IMR-90 (cell line): ENCODE measurements around the gene PIK3R5. TPM values are rescaled to one million over a fixed set of nuclear protein-coding genes. Genes with fewer than 3 reads are reported as not detected.
A peak's percentile ranks its signal among the peaks of the same experiment; 100 is the strongest.

ENCODE experiments used
- ATAC-seq: fragments of 200-7000 bp; cut with Tn5 transposase; 2 replicates; pipeline ENCODE4 v1.9.1; 2020; ENCODE audit warnings: low read depth, mild to moderate bottlenecking, moderate library complexity
- BruUV-seq: library from RNA; stranded (reverse); fragments of 400-500 nt; replicated peaks from 2 replicates; lab custom pipeline; 2021; lab: Mats Ljungman, UMichigan
- CTCF ChIA-PET: fragments of 300-600 bp; formaldehyde crosslinking; extraction: SDS; loops from one replicate; lab custom pipeline; 2021; ENCODE audit warnings: antibody characterized with exemption; lab: Yijun Ruan, JAX
- POLR2A ChIA-PET: fragments of 300-600 bp; sonication (Branson Sonifier 250); formaldehyde crosslinking; loops from one replicate; lab custom pipeline; 2022; ENCODE audit warnings: antibody characterized with exemption; ENCODE audit not compliant: unreplicated experiment; lab: Charles Lee
- DNase-seq: peaks from one replicate; pipeline ENCODE4 v3.0.0; 2013
- H2AFZ ChIP-seq: replicated peaks from 2 replicates; pipeline ENCODE3; 2013; ENCODE audit warnings: low read length, mild to moderate bottlenecking; ENCODE audit not compliant: poor library complexity
- H2AK5ac ChIP-seq: 2 replicates; pipeline ENCODE4 v1.6.1; 2013; ENCODE audit warnings: low read depth, low read length, inconsistent platforms
- H2AK9ac ChIP-seq: replicated peaks from 2 replicates; pipeline ENCODE3; 2013; ENCODE audit warnings: mild to moderate bottlenecking, low read depth, low read length, moderate library complexity; ENCODE audit not compliant: poor library complexity
- H2BK120ac ChIP-seq: 2 replicates; pipeline ENCODE4 v1.6.1; 2013; ENCODE audit warnings: low read depth, low read length, inconsistent platforms
- H2BK15ac ChIP-seq: 3 replicates; pipeline ENCODE4 v1.6.1; 2013; ENCODE audit warnings: low read depth, low read length, inconsistent platforms
- H2BK20ac ChIP-seq: 2 replicates; pipeline ENCODE4 v1.6.1; 2013; ENCODE audit warnings: low read depth, mild to moderate bottlenecking, inconsistent platforms, low read length, moderate library complexity
- H2BK5ac ChIP-seq: 2 replicates; pipeline ENCODE4 v1.6.1; 2013; ENCODE audit warnings: mild to moderate bottlenecking, low read depth, low read length, inconsistent platforms; ENCODE audit not compliant: poor library complexity, severe bottlenecking
- H3K14ac ChIP-seq: replicated peaks from 2 replicates; pipeline ENCODE4 v1.6.1; 2013; ENCODE audit warnings: low read depth, low read length, inconsistent platforms
- H3K18ac ChIP-seq: 2 replicates; pipeline ENCODE4 v1.6.1; 2013; ENCODE audit warnings: low read depth, low read length, control low read depth
- H3K23ac ChIP-seq: 2 replicates; pipeline ENCODE4 v1.6.1; 2013; ENCODE audit warnings: low read depth, low read length, inconsistent platforms
- H3K27ac ChIP-seq: 2 replicates; pipeline ENCODE4 v1.5.1; 2013; ENCODE audit warnings: mild to moderate bottlenecking, control low read depth, low read length; ENCODE audit not compliant: insufficient read depth
- H3K27me3 ChIP-seq: 2 replicates; pipeline ENCODE4 v1.6.1; 2013; ENCODE audit warnings: low read length; ENCODE audit not compliant: control insufficient read depth, insufficient read depth
- H3K36me3 ChIP-seq: 2 replicates; pipeline ENCODE4 v1.6.1; 2013; ENCODE audit warnings: low read length, mixed read lengths; ENCODE audit not compliant: control insufficient read depth, insufficient read depth
- H3K4ac ChIP-seq: 2 replicates; pipeline ENCODE4 v1.6.1; 2013; ENCODE audit warnings: low read depth, low read length, inconsistent platforms
- H3K4me1 ChIP-seq: 2 replicates; pipeline ENCODE4 v1.6.1; 2013; ENCODE audit warnings: low read length, mixed read lengths; ENCODE audit not compliant: control insufficient read depth, insufficient read depth
- H3K4me2 ChIP-seq: 2 replicates; pipeline ENCODE4 v1.6.1; 2013; ENCODE audit warnings: low read depth, mild to moderate bottlenecking, control low read depth, low read length, moderate library complexity
- H3K4me3 ChIP-seq: 2 replicates; pipeline ENCODE4 v1.5.1; 2013; ENCODE audit warnings: low read depth, mild to moderate bottlenecking, control low read depth, low read length, moderate library complexity; ENCODE audit not compliant: insufficient read depth
- H3K56ac ChIP-seq: 2 replicates; pipeline ENCODE4 v1.6.1; 2013; ENCODE audit warnings: low read length, inconsistent platforms; ENCODE audit not compliant: insufficient read depth; ENCODE audit errors: extremely low read depth
- H3K79me1 ChIP-seq, 2 experiments: 2 replicates each; pipeline ENCODE4 v1.6.1; 2013; ENCODE audit warnings: low read length in 2 of 2, inconsistent platforms in 1 of 2, low read depth in 1 of 2
- H3K9ac ChIP-seq: 2 replicates; pipeline ENCODE4 v1.6.1; 2013; ENCODE audit warnings: low read depth, low read length, control low read depth
- H3K9me1 ChIP-seq: 2 replicates; pipeline ENCODE4 v1.6.1; 2013; ENCODE audit warnings: low read length, inconsistent platforms; ENCODE audit not compliant: insufficient read depth
- H3K9me3 ChIP-seq: 2 replicates; pipeline ENCODE4 v1.6.1; 2013; ENCODE audit warnings: low read length; ENCODE audit not compliant: control insufficient read depth, insufficient read depth
- H4K20me1 ChIP-seq: 2 replicates; pipeline ENCODE4 v1.6.1; 2013; ENCODE audit warnings: low read length, inconsistent platforms; ENCODE audit not compliant: insufficient read depth
- H4K5ac ChIP-seq: 2 replicates; pipeline ENCODE4 v1.6.1; 2013; ENCODE audit warnings: mild to moderate bottlenecking, low read depth, low read length, control low read depth
- H4K8ac ChIP-seq, 2 experiments: 2 replicates each; pipeline ENCODE4 v1.6.1; 2013; ENCODE audit warnings: low read depth in 2 of 2, low read length in 2 of 2, control low read depth in 1 of 2, inconsistent platforms in 1 of 2
- H4K91ac ChIP-seq: 2 replicates; pipeline ENCODE4 v1.6.1; 2013; ENCODE audit warnings: low read depth, low read length, inconsistent platforms; ENCODE audit not compliant: insufficient read depth
- BHLHE40 ChIP-seq: fragments of 150-350 bp; IDR thresholded peaks from 2 replicates; pipeline ENCODE4 v1.6.1; 2016; ENCODE audit warnings: mild to moderate bottlenecking, low read depth, low read length
- CHD1 ChIP-seq: IDR thresholded peaks from 2 replicates; pipeline ENCODE4 v1.6.1; 2012; ENCODE audit warnings: low read depth, low read length, improper control_type of control experiment
- MAFK ChIP-seq: IDR thresholded peaks from 2 replicates; pipeline ENCODE4 v1.6.1; 2012; ENCODE audit warnings: low read depth, low read length, improper control_type of control experiment
- MAZ ChIP-seq: IDR thresholded peaks from 2 replicates; pipeline ENCODE4 v1.6.1; 2012; ENCODE audit warnings: low read depth, mild to moderate bottlenecking, low read length, improper control_type of control experiment, moderate library complexity, borderline replicate concordance
- MXI1 ChIP-seq: IDR thresholded peaks from 2 replicates; pipeline ENCODE4 v1.6.1; 2012; ENCODE audit warnings: low read depth, mild to moderate bottlenecking, low read length, moderate library complexity, borderline replicate concordance
- NFE2L2 ChIP-seq: fragments of 150-350 bp; IDR thresholded peaks from 2 replicates; pipeline ENCODE4 v1.6.1; 2016; ENCODE audit warnings: low read depth, mild to moderate bottlenecking, low read length
- POLR2A ChIP-seq: IDR thresholded peaks from 2 replicates; pipeline ENCODE4 v1.6.1; 2012; ENCODE audit warnings: mild to moderate bottlenecking, low read depth, low read length
- RAD21 ChIP-seq: IDR thresholded peaks from 2 replicates; pipeline ENCODE4 v1.6.1; 2012; ENCODE audit warnings: low read length, improper control_type of control experiment
- RCOR1 ChIP-seq: IDR thresholded peaks from 2 replicates; pipeline ENCODE4 v1.6.1; 2012; ENCODE audit warnings: mild to moderate bottlenecking, low read length, improper control_type of control experiment; ENCODE audit not compliant: insufficient replicate concordance
- USF2 ChIP-seq: fragments of 150-350 bp; IDR thresholded peaks from 2 replicates; pipeline ENCODE4 v1.6.1; 2017; ENCODE audit warnings: mild to moderate bottlenecking, antibody characterized with exemption, low read length, low read depth
- WGBS, 2 experiments: methylation state at CpG; one replicate each; pipeline versions ENCODE4 v1.1.5 to v1.1.7; 2013; ENCODE audit warnings: missing lambda C conversion rate in 2 of 2; ENCODE audit not compliant: insufficient read length in 1 of 2; ENCODE audit errors: extremely low coverage in 2 of 2; 5-methylcytosine and 5-hydroxymethylcytosine counted together
- dilution Hi-C: fragments of 300-500 bp; cut with HindIII; formaldehyde crosslinking; loops from one replicate; pipeline ENCODE4 v1.14.3; 2018; ENCODE audit warnings: low sequenced_read_pairs; ENCODE audit not compliant: unreplicated experiment
- in situ Hi-C: fragments of 300-500 bp; cut with MboI; formaldehyde crosslinking; loops from 3 replicates; pipeline ENCODE4 v1.14.3; 2019; ENCODE audit warnings: low sequenced_read_pairs, inconsistent platforms, mixed read lengths
- intact Hi-C: fragments of 100-400 bp; cut with micrococcal nuclease; formaldehyde crosslinking; loops from 2 replicates; pipeline ENCODE4 v1.10.0; 2022
- polyA plus RNA-seq, 3 experiments: library from polyadenylated mRNA; depleted of rRNA; stranded (reverse); fragments of >200 nt; gene quantifications; 2 replicates each; pipeline ENCODE4 v1.2.3, GENCODE V29; 2012; ENCODE audit warnings: low replicate concordance in 1 of 3
- total RNA-seq: library from RNA; depleted of rRNA; stranded (reverse); fragments of >200 nt; gene quantifications from 2 replicates; pipeline ENCODE4 v1.2.3, GENCODE V29; 2012
- TF ChIP-seq, protein P1 (sequence below): conservative IDR thresholded peaks from 2 replicates; pipeline ENCODE4 v1.5.1; 2012; ENCODE audit warnings: mild to moderate bottlenecking, low read depth, low read length, improper control_type of control experiment

PIK3R5 gene
- total and polyA plus RNA-seq, 2 of the 4 experiments (the other 2 are of a cell fraction): not detected

GRCh38 chr17:8888704-8889302 is 76.7 kb downstream of the PIK3R5 start (continued):
- TF ChIP-seq USF2: no peak
- TF ChIP-seq MAFK: no peak

DNA sequence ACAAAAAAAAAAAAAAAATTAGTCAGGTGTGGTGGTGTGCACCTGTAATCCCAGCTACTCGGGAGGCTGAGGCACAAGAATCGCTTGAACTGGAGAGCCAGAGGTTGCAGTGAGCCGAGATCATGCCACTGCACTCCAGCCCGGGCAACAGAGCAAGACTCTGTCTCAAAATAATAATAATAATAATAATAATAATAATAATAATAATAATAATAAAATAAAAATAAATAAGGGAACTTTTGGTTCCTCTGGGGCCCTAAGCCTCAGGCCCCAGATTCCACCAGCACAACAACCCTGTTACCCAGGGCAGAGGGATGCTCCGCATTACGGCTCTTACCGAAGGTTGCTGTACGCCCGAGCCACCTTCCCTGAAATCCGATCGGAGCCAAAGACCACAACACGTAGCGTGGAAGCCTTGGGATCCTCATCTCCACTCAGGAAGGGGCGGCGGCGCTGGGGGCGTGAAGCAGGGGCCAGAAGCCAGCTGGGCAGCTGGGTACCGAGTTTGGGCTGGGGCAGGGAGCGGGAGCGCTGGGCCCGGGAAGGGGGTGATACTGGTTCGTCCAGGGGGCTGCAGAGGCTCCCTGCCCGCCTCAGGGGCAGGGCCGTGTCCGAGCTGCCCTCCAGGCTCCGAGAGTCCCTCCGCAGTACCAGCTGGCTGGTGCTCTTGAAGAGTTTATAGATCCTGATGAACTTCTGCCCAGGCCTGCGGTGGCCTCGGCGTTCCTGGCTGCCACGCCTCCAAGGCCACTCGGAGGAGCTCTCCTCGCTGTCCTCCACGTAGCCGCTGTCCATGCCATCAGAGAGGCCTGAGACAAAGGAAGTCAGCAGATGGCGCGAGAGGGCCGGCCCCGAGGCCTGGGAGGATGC is 77.4 kb downstream of the PIK3R5 start:
- no peak overlapping the region for H3K14ac ChIP-seq
- no peaks in the 10 kb centered on the region for H3K9me1 ChIP-seq
- H3K4ac ChIP-seq: no peak overlapping the region
- intact Hi-C loops: no loop called here
- H3K9me3 ChIP-seq: no peaks in the 10 kb centered on the region; the same call in 1 of the 2 replicates
- no peak for DNase-seq
- H4K8ac ChIP-seq: no peak overlapping the region
- no peaks in the 10 kb centered on the region for H3K27me3 ChIP-seq
- H2AFZ ChIP-seq: no peak overlapping the region
- no peak overlapping the region for H2AK5ac ChIP-seq
- H2BK120ac ChIP-seq: no peak overlapping the region
- in situ Hi-C loops: no loop called here
- H2BK5ac ChIP-seq: no peak overlapping the region
- no peak overlapping the region for H2BK15ac ChIP-seq
- H3K9ac ChIP-seq: no peak overlapping the region
- BruUV-seq: no TSS peak
- ChIA-PET POLR2A (no interaction called here), CTCF (interaction anchor here (0.5 to 0.9 kb wide), 2 partner anchors 46 to 634 kb away, joined by 3 to 4 read pairs; no protein-coding TSS in a partner anchor)
- H3K23ac ChIP-seq: no peak overlapping the region
- 7% methylated on average over 3 of the region's 39 CpGs; no CpG with 5 or more reads in 1 of the 2 experiments for WGBS, 2 experiments
- H3K4me3 ChIP-seq: no peak overlapping the region
- no peaks in the 10 kb centered on the region for H3K4me1 ChIP-seq
- H2BK20ac ChIP-seq: no peak overlapping the region
- no peak overlapping the region for H3K27ac ChIP-seq
- no peaks in the 10 kb centered on the region for H3K36me3 ChIP-seq
- no peaks in the 10 kb centered on the region for H4K20me1 ChIP-seq
- ATAC-seq: peak; percentile 75
- H3K56ac ChIP-seq: no peak overlapping the region
- dilution Hi-C loops: no loop called here
- H4K5ac ChIP-seq: no peak overlapping the region
- no peak overlapping the region for H2AK9ac ChIP-seq
- no peaks in the 10 kb centered on the region for H3K79me1 ChIP-seq
- no peak overlapping the region for H3K4me2 ChIP-seq
- no peak overlapping the region for H4K91ac ChIP-seq
- no peak overlapping the region for H3K18ac ChIP-seq
- no peak for TF ChIP-seq RCOR1
- no peak for TF ChIP-seq BHLHE40
- no peak for TF ChIP-seq MAZ
- TF ChIP-seq MXI1: no peak
- TF ChIP-seq RAD21: no peak; the same call in 1 of the 2 replicates
- TF ChIP-seq, protein P1, sequence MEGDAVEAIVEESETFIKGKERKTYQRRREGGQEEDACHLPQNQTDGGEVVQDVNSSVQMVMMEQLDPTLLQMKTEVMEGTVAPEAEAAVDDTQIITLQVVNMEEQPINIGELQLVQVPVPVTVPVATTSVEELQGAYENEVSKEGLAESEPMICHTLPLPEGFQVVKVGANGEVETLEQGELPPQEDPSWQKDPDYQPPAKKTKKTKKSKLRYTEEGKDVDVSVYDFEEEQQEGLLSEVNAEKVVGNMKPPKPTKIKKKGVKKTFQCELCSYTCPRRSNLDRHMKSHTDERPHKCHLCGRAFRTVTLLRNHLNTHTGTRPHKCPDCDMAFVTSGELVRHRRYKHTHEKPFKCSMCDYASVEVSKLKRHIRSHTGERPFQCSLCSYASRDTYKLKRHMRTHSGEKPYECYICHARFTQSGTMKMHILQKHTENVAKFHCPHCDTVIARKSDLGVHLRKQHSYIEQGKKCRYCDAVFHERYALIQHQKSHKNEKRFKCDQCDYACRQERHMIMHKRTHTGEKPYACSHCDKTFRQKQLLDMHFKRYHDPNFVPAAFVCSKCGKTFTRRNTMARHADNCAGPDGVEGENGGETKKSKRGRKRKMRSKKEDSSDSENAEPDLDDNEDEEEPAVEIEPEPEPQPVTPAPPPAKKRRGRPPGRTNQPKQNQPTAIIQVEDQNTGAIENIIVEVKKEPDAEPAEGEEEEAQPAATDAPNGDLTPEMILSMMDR: no peak
- TF ChIP-seq CHD1: no peak
- no peak for TF ChIP-seq POLR2A
- TF ChIP-seq NFE2L2: no peak
